ENCODE results near the gene CD101.

CD101 gene

DNA sequence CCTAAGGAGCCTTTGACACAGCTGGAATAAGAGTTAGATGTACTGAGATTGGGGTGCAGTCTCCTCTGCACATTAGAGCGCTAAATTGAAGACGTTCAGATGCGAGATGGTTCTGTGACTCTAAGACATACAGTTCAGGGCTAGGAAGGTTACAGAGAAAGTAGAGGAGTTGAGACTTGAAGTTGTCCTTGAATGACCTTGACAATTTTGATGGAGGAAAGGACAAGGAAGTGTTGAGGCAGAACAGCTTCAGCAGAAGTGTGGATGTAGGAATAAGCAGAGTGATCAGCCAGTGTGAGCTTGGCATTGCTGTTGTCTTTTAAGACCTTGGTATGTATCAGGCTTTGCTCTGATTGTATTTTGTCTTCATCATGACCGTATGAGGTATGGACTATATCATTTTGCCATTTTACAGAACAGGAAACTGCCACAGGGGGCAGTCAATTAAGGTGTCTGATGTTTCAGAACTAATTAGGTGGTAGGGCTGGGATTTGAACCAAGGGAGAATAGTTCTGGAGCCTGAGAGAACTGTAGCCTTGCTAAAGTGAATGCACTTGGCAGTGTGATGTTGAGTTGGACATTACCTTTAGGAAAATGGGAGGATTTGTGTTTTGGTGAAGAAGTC, 67.8 kb downstream of the CD101 start:
- in situ Hi-C loops (cut with HindIII; ENCODE audit: low pct_unique_long_range_greater_than_20kb, low sequenced_read_pairs): no loop called here
- no peak for DNase-seq (ENCODE audit: low read depth in 1 of 2, low spot score in 1 of 2)
- TF ChIP-seq JUND (IDR thresholded peaks at IDR 0.05; ENCODE audit: low read depth): no peak

DNA sequence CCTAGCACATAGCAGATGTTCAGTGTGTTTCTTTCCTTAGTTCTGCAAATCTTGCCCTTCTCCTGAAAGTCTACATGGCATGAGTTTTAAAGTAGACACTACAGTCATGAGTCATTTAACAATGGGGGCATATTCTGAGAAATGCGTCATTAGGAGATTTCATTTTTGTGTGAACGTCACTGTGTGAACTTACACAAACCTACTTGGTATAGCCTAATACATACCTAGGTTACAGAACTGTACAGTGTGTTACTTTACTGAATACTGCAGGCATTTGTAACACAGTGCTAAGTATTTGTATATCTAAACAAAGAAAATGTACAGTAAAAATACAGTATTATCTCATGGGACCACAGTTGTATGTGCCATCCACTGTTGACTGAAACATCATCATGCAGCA, 68.6 kb downstream of the CD101 start:
- no peak for DNase-seq (ENCODE audit: low read depth in 1 of 2, low spot score in 1 of 2)
- in situ Hi-C loops (cut with HindIII; ENCODE audit: low pct_unique_long_range_greater_than_20kb, low sequenced_read_pairs): no loop called here
- no peak for TF ChIP-seq JUND (IDR thresholded peaks at IDR 0.05; ENCODE audit: low read depth)

DNA sequence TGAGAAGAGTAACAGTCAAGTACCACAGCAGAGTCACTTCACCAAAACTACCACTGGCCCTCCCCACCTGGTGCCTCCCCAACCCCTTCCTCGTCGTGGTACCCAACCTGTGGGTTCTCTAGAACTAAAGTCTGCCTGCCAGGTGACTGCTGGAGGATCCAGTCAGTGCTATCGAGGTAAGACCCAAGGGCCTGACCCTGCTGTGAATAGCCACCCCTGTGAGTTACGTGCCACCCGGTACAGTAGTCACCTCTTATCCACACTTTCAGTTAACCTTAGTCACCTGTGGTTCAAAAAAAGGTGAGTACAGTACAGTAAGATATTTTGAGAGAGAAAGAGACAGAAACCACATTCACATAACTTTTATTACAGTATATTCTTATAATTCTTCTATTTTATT, 75.1 kb downstream of the CD101 start:
- in situ Hi-C loops (cut with HindIII; ENCODE audit: low pct_unique_long_range_greater_than_20kb, low sequenced_read_pairs): no loop called here

DNA sequence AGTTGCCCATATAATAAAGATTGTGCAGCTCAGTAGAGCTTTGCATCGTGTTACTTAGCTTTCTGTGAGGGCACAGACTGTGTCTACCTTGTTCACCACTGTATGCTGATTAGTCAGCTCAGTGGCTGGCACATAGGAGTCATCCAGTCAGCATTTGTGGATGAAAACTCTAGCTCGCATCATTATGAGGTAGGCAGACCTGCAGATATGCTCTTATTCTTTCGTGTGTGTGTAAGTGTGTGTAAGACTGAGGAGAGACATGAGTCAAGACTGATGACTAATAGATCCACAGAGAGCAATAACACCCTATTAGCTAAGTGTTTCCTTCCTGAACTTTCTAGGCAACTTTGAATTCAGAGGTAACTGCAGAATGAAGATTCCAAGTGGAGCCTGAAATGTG, 75.7 kb downstream of the CD101 start:
- no peak for TF ChIP-seq JUND (IDR thresholded peaks at IDR 0.05; ENCODE audit: low read depth)
- in situ Hi-C loops (cut with HindIII; ENCODE audit: low pct_unique_long_range_greater_than_20kb, low sequenced_read_pairs): no loop called here
- DNase-seq (ENCODE audit: low read depth in 1 of 2, low spot score in 1 of 2): no peak

More for the DNA sequence above, 75.1 kb downstream of the CD101 start:
- no peak for DNase-seq (ENCODE audit: low read depth in 1 of 2, low spot score in 1 of 2)
- no peak for TF ChIP-seq JUND (IDR thresholded peaks at IDR 0.05; ENCODE audit: low read depth)

DNA sequence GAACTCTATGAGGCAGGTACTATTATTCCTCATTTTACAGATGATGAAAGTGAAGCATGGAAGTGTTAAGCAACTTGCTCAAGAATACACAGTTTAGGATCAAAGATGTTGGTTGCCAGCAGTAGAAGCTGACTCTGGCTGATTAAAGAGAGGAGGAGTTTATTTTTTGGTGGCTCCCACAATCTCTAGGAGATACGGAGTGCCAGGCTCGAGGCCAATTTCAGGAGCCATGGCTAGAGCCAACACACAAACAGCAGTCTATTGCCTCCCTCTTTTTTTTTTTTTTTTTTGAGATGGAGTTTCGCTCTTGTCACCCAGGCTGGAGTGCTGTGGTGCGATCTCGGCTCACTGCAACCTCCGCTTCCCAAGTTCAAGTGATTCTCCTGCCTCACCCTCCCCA, 78.2 kb downstream of the CD101 start:
- DNase-seq (ENCODE audit: low read depth in 1 of 2, low spot score in 1 of 2): no peak
- in situ Hi-C loops (cut with HindIII; ENCODE audit: low pct_unique_long_range_greater_than_20kb, low sequenced_read_pairs): no loop called here
- TF ChIP-seq JUND (IDR thresholded peaks at IDR 0.05; ENCODE audit: low read depth): no peak

DNA sequence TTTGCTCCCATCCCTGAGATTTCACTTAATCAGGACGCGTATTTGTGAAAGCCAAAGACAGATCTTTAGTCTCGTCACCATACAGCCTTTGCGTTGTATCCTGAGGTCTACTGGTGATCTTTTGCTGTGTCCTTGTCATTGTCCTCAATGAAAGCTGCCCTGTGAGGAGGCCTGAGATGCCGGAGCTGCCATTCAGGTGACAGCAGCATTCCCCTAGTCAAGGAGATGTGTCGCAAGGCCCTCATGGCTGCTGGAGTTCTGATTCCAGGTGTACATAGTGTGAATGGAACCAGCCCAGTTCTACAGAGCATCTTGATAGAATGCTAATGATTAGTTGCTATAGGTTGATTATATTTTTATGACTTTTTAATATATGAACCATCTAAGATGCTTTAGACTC, 82.7 kb downstream of the CD101 start:
- TF ChIP-seq JUND (IDR thresholded peaks at IDR 0.05; ENCODE audit: low read depth): no peak
- in situ Hi-C loops (cut with HindIII; ENCODE audit: low pct_unique_long_range_greater_than_20kb, low sequenced_read_pairs): no loop called here
- DNase-seq (ENCODE audit: low read depth in 1 of 2, low spot score in 1 of 2): no peak
